ENCODE measurements around the gene LMTK3.
A peak's percentile ranks its signal among the peaks of the same experiment; 100 is the strongest.

Gene LMTK3

DNA sequence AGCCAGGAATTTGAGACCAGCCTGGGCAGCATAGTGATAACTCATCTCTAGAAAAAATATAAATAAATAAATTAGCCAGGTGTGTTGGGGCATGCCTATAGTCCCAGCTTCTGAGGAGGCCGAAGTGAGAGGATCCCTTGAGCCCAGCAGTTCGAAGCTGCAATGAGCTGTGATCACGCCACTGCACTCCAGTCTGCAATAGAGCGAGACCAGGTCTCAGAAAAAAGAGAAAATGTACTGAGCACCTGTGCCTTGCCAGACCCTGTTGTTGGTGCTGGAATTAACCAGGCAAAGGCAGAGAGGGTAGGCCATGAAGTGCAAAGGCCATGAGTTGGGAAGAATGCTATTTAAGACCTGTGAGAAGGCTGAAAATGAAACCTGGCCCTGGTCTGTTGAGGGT, 39.8 kb downstream of the LMTK3 start:
- no peak for DNase-seq (ENCODE audit: low read depth)

DNA sequence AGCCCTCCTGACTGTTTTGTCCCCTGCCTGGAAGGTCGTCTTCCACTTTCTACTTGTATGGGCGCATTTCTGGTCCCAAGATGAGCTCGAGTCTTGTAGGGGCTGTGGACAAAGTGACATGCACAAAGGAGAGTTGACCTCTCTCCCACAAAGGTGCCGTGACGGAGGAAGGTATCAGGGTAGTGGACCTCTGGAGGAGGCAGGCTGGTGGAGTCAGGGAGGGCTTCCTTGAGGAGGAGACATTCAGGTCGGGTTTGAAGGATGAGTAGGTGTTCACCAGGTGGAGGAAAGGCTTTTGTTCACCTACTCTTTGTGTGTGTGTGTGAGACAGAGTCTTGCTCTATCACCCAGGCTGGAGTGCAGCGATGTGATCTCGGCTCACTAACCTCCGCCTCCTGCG, 40.8 kb downstream of the LMTK3 start:
- DNase-seq (ENCODE audit: low read depth): no peak

DNA sequence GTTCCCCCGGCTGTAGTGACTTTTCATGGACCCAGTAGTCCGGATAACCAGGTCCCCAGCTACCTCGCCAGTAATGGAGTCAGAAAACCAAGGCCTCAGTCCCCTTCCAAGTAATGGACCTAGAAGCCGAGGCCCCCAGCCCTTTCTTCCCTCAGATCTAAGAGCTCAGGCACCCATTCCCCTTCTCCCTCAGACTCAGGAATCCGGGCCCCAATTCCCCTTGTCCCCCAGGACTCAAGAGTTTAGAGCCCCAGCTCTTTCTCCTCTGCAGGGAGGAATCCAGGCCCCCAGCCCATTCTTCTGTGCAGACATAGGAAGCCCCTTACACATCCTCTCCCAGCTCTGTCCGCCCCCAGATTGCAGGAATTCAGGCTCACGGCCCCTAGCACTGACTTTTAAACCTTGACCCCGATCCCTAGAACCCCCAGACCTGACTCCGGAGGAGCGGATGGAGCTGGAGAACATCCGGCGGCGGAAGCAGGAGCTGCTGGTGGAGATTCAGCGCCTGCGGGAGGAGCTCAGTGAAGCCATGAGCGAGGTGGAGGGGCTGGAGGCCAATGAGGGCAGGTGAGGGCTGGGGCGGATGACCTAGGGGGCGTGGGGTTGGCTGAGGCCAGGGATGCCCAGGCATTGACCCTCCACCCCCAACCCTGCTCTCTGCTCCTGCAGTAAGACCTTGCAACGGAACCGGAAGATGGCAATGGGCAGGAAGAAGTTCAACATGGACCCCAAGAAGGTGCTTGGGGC, 41.5 kb downstream of the LMTK3 start:
- DNase-seq (ENCODE audit: low read depth): no peak

- peak; percentile 43 for DNase-seq (ENCODE audit: low read depth)
Observed at GRCh38 chr19:48469289-48469881, 42.2 kb downstream of the LMTK3 start, which contains the start of gene CYTH2. Gene CYTH2 (plus strand): TSS chr19:48469369. CDS start chr19:48469508, 139 bp downstream.

DNA sequence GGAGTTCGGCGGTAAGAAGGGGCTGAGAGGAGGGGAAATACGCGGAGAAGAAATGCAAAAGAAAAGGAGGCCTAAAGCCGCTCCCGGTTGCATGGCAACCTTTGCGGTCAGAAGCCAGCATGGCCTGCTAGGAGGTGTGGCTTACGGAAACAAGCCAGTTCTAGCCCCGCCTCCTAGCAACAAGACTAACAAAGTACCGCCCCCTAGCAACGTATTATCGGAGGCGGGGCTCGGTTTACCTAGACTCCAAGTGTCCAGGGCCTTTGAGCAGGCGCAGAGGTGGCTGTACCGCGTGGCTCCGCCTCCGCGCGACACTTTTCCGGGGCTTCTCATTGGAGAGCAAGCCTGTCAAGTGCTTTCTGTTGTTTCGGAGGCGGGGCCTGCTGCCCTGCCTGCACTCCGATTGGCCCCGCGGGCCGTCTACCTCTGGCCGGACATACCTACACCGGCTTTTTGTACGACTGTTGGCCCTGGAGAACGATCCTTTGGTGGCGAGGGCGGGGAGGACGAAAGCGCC, 42.8 kb downstream of the LMTK3 start:
- peak; percentile 89 for DNase-seq (ENCODE audit: low read depth)

- no peak for DNase-seq (ENCODE audit: low read depth)
Observed at GRCh38 chr19:48466561-48467325, 44.9 kb downstream of the LMTK3 start.

DNA sequence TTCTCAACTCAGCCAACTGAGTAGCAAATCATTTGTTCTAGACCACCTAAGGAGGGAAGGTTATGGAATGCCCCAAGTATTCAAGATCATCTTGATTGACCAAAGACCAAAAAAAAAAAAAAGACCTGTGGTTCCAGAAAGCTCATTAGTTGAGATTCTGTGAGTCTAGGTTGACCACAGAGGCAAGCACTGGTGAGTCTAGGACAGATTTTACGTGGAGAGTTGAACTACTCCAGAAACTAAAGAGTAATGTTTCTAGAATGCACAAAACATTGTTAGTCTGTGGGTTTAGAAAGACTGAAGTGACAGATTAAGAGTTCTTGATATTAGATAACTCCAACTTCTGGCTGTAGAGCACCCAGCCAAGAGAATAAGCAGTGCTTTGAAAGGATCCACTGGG, 46.4 kb downstream of the LMTK3 start:
- DNase-seq (ENCODE audit: low read depth): no peak

- no peak for DNase-seq (ENCODE audit: low read depth)
Observed at GRCh38 chr19:48461982-48462655, 49.5 kb downstream of the LMTK3 start.

DNA sequence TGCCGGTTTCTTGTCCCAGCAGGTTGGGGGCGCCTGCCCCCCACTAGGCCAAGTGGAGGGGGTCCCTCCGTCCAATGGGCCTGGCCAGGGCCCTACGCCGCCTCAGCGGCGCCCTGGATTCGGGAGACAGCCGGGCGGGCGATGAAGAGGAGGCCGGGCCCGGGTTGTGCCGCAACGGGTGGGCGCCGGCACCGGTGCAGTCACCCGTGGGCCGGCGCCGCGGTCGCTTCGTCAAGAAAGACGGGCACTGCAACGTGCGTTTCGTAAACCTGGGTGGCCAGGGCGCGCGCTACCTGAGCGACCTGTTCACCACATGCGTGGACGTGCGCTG, 50.0 kb downstream of the LMTK3 start:
- no peak for DNase-seq (ENCODE audit: low read depth)

DNA sequence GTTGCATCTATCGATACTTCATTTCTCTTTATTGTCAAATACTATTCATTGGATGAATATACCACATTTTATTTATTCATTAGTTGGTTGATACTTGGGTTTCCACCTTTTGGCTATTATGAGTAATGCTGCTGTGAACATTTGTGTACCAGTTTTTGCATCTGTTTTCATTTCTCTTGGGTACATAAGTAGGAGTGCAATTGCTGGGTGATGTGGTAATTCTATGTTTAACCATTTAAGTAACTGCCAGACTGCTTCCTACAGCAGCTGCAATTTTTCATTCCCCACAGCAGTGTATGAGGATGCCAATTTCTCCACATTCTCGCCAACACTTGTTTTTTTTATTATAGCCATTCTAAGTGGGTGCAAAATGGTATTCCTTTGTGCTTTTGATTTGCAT, 53.6 kb downstream of the LMTK3 start:
- no peak for DNase-seq (ENCODE audit: low read depth)

GRCh38 chr19:48456864-48457263, 54.8 kb downstream of the LMTK3 start:
- no peak for DNase-seq (ENCODE audit: low read depth)

GRCh38 chr19:48455908-48456562, 55.6 kb downstream of the LMTK3 start:
- DNase-seq (ENCODE audit: low read depth): no peak

DNA sequence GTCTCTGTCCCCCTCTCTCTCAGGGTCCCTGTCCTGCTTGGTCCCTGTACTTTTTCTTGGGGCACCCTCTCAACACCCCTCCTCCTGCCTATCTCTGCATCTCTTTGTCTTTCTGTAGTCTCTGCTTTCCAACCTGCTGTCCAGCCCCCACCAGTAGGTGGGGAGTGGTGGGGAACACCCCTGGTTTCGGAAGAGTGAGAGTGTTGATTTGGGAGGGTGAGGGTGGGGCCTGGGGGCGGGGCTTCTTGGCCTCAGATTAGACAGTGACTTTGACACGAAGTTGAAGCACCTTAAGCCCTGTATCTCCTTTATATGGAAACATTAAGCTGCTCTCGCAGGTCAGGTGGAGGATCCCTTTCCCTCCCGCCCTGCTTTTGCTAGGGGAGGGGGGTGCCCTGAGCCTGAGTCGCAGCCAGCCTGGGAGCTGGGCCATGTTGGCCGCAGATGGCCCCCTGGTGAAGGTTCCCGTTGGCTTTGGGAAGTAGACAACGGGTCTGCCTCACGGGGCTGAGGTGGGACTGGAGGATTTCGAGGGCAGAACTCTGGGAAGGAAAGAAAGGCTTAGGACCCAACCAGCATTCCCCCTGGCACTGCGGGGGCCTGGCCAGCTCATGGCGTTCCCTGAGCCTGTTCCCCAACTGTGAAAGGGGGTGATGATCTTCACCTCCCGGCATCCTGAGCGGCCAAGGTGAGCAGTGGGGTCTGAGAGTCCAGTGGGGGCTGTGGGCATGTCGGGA, 56.3 kb downstream of the LMTK3 start, which contains the start of gene KCNJ14:
TSS of gene KCNJ14 (plus strand) at position 404 of the 737 bp plus-strand sequence. CDS start 6,151 bp downstream, outside the sequence.
- DNase-seq (ENCODE audit: low read depth): no peak

GRCh38 chr19:48454150-48454730, 57.4 kb downstream of the LMTK3 start:
- DNase-seq (ENCODE audit: low read depth): no peak

- DNase-seq (ENCODE audit: low read depth): no peak
Observed at GRCh38 chr19:48452289-48453190, 59.1 kb downstream of the LMTK3 start.

GRCh38 chr19:48451624-48452023, 60.0 kb downstream of the LMTK3 start:
- DNase-seq (ENCODE audit: low read depth): no peak

GRCh38 chr19:48450863-48451262, 60.8 kb downstream of the LMTK3 start:
- no peak for DNase-seq (ENCODE audit: low read depth)

- DNase-seq (ENCODE audit: low read depth): no peak
Observed at GRCh38 chr19:48450441-48450840, 61.2 kb downstream of the LMTK3 start.

- DNase-seq (ENCODE audit: low read depth): no peak
Observed at GRCh38 chr19:48448563-48448962, 63.1 kb downstream of the LMTK3 start.

DNA sequence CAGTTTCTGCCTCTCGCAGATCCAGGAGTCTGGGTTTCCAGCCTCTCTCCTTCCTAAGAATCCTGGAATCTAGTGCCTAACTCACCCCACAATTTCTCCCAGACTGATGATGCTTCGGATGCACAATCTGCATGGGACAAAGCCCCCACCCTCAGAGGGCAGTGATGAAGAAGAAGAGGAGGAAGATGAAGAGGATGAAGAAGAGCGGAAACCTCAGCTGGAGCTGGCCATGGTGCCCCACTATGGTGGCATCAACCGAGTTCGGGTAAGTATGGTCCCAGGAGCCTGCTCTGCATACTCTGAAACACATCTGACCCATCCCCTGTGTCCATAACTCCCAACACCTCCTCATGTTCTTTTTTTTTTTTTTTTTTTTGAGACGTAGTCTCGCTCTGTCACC, 65.1 kb downstream of the LMTK3 start:
- no peak for DNase-seq (ENCODE audit: low read depth)

Data from stimulated activated CD8-positive, alpha-beta memory T cell treated with anti-CD3 and anti-CD28 coated beads, Interleukin-15, amount 100 ng/mL, for 24 hours (primary cell).